Ishikawa (cell line): ENCODE results near the gene GMEB2.

Experiments used
- CEBPB ChIP-seq: IDR thresholded peaks from 2 replicates; pipeline ENCODE4 v1.6.1; 2012
- CREB1 ChIP-seq: IDR thresholded peaks from 2 replicates; pipeline ENCODE4 v1.6.1; 2012; ENCODE audit warnings: low read depth
- EGR1 ChIP-seq: IDR thresholded peaks from 2 replicates; pipeline ENCODE4 v1.6.1; 2012
- EP300 ChIP-seq: IDR thresholded peaks from 2 replicates; pipeline ENCODE4 v1.6.1; 2012; ENCODE audit warnings: borderline replicate concordance
- MAX ChIP-seq: IDR thresholded peaks from 2 replicates; pipeline ENCODE4 v1.6.1; 2012
- NFIC ChIP-seq: IDR thresholded peaks from 2 replicates; pipeline ENCODE4 v1.6.1; 2012
- RAD21 ChIP-seq: IDR thresholded peaks from 2 replicates; pipeline ENCODE4 v1.6.1; 2012; ENCODE audit warnings: low read depth
- REST ChIP-seq: IDR thresholded peaks from 2 replicates; pipeline ENCODE4 v1.6.1; 2012; ENCODE audit warnings: low read depth, mild to moderate bottlenecking
- TAF1 ChIP-seq: IDR thresholded peaks from 2 replicates; pipeline ENCODE4 v1.6.1; 2012; ENCODE audit warnings: low read depth, mild to moderate bottlenecking
- TCF12 ChIP-seq: IDR thresholded peaks from 2 replicates; pipeline ENCODE4 v1.6.1; 2012; ENCODE audit warnings: low read depth
- TEAD4 ChIP-seq: IDR thresholded peaks from 2 replicates; pipeline ENCODE4 v1.6.1; 2012
- YY1 ChIP-seq: IDR thresholded peaks from 2 replicates; pipeline ENCODE4 v1.6.1; 2012; ENCODE audit warnings: low read depth
- ZBTB7A ChIP-seq: IDR thresholded peaks from 2 replicates; pipeline ENCODE4 v1.6.1; 2012; ENCODE audit warnings: low read depth

The GMEB2 gene

DNA sequence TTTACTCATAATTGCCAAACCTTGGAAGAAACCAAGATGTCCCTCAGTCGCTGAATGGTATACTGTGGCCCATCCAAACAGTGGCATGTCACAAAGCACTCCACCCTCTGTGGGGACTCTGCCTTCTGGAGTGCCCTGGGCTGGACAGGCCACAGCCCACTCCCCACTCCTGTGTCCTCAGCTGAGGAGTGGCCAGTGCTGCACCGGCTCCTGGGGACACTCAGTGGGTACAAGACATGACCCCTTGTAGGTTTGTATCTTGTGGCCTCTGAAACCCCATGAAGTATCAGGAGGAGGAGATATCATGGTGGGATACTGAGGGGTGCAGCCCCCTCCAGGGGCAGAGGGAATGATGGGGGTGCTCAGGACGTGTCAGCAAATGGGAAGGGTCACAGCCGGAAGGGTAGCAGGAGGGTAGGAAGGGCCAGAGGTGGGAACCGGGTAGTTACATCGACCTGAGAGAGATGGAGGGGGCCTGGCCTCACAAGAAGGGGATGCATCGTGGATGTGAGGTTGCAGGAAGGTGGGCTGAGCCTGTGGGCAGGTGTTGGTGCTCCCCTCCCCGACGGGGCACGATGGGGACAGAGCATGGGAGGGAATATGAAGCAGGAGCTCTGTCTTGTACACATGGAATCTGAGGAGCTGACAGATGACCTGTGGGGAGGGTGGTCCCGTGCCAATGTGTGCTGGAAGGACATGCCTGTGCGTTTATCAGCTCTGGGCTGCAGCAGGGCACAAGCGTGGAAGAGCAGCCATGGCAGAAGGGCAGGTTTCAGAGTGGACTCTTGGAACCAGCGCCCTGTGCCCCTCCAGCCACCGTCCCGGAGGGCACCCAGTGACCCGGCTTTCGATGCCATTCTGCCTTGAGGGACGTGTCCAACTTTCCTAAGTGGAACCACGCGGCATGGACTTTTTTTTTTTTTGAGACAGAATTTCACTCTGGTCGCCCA lies 41.0 kb downstream of the GMEB2 start:
- TF ChIP-seq RAD21 = no peak

DNA sequence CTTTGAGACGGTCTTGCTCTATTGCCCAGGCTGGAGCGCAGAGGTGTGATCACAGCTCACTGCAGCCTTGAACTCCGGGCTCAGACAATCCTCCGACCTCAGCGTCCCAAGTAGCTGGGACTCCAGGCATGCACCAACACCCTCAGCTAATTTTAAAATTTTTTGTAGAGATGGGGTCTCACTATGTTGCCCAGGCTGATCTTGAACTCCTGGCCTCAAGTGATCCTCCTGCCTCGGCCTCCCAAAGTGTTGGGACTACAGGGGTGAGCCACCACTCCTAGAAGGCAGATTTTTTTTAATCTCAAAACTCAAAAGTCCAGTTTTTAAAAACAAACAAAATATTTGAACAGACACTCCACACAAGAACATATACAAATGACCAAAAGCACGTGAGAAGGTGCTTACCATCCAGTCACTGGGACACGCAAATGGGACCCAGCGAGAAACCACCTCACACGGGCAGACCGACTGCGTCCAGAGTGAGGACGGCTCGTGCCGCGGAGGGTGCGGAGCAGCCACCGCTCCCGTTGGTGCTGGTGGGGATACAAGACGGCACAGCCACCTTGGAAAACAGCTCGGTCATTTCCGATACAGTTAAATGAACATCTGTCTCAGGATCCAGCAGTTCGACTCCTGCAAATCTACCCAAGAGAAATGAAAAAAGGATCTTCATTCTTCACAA lies 44.4 kb downstream of the GMEB2 start:
- TF ChIP-seq EGR1 (no peak), TCF12 (no peak), ZBTB7A (no peak)

DNA sequence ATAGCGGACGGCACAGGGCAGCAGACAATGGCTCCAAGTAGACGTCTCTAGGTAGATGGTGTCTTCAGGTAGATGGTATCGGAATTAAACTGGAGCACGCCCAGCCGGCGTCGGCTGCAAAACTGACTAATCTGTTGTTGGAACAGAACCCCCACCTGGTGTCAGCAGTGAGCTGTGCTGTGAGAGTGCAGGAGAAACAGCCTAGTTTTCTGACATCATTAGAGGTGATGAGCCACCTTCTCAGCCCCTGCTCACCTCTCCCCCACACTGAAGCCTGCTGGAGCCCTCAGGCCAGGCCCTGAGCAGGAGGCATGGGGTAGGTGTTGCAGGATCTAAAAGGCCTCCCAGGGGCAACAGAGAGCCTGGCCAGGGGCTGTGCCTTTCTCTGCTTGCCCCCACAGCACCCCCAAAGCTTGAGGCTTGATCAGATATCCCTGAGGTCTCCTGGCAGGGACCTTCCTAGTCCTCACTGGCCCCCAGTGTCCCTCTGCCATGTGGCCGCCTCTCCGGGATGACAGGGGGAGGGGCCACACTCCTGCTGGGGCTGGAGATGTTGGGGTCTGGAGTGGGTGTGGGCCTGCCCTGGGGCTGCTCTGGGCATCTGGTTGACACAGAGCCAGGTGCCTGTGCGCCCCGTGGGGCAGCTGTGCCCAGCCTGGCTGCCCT lies 46.0 kb downstream of the GMEB2 start:
- TF ChIP-seq RAD21 (peak; percentile 51), ZBTB7A (no peak), CREB1 (no peak), TEAD4 (no peak), REST (no peak), YY1 (no peak), TAF1 (no peak)

- no peak for TF ChIP-seq CEBPB
- TF ChIP-seq ZBTB7A = no peak
- TF ChIP-seq TEAD4 = no peak
- no peak for TF ChIP-seq REST
- TF ChIP-seq MAX = no peak
Measured at GRCh38 chr20:63579017-63579694, 47.7 kb downstream of the GMEB2 start.

DNA sequence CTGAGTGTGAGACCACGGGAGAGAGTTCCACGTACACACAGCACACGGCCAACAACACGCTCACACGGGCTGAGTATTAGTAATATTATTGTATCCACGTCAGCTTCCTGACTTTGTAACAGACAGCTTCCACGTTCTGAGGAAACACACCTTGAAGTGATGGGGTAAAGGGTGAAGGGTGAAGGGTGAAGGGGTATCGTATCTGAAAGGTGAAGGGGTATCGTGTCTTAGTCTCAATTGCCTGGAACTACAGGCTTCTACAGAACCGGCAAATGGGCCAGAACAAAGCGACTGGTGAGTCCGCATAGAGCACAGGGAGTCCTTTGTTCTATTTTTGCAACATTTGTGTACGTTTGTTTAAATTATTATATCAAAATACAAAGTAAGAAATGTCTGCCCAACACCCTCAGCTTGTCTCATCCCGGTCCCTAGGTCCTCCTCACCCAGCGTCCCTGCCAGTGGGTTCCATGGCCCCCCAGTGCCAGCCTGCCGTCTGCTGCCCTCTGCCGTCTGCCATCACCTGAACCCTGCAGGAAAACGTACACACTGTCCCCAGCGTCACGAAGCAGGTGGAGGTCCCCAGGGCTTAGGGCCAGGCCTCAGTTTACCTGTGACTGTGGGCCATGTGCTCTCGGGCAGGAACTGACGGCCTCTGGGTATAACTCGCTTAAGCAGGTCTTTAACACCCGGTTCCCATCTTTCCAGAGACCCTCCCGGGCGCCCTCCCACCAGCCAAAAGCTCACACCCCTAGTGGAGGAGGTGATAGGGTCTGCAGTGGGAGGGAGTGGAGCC lies 48.5 kb downstream of the GMEB2 start:
- TF ChIP-seq REST (no peak), NFIC (no peak), ZBTB7A (no peak), EP300 (no peak)
